ENCODE measurements around the gene PBX1.

GRCh38 chr1:164563721-164564360 lies 4.9 kb downstream of the PBX1 start:
- TF ChIP-seq EZH2 (IDR thresholded peaks at IDR 0.05; ENCODE audit: insufficient read depth, poor library complexity, severe bottlenecking) (no peak), EZH2phosphoT487 (IDR thresholded peaks at IDR 0.05; ENCODE audit: insufficient read depth, low read depth) (no peak)
